GM18511 (cell line): ENCODE measurements around the gene CERK.
A peak's percentile ranks its signal among the peaks of the same experiment; 100 is the strongest.

Source experiments
- ATAC-seq: cut with Tn5 transposase; IDR thresholded peaks from one replicate; pipeline ENCODE4 v1.9.1; 2021; ENCODE audit warnings: mild to moderate bottlenecking, moderate library complexity; ENCODE audit not compliant: unreplicated experiment

The CERK gene

DNA sequence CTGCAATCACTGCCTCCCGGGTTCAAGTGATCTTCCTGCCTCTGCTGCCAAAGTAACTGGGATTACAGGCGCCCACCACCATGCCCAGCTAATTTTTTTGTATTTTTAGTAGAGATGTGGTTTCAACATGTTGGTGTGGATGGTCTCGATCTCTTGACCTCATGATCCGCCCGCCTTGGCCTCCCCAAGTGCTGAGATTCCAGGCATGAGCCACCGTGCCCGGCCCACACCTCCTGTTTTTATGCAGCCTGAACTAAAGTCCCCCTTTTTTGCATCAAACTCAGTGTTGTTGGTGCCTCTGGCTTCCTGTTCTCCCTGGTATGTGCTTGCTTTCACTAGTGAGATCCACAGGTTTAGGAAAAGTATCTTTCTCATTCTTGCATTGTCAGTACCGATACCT is 28.6 kb upstream of the CERK start:
- no peak for ATAC-seq

DNA sequence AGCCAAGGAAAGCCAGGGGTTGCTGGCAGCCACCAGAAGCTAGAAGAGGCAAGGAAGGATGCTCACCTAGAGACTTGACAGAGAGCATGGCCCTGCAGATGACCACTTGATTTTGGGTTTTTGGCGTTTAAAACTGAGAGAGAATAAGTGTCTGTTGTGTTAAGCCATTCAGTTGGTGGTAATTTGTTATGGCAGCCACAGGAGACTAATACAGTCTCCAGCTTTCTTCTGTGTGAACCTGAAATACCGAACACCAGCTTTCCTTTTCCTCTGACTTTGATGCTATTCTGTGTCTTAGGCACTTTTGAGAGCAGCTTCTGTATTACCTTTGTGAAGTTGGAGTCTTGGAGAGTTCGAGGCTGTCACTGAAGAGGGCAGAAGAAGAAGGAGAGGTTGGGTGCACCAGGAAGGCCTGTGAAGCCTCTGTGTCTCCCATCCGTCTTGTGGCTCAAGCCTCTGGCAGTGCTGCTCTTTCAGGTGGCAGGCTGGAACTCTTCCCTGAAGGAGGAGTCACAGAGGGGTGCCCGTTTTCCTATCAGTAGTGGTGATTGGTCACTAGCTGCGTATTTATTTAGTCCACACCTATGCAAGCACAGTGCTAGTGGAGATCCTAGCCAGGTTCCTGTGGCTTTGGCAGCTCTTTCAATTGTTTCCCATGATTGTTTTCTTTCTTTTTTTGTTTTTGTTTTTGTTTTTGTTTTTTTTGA is 26.9 kb upstream of the CERK start:
- no peak for ATAC-seq

DNA sequence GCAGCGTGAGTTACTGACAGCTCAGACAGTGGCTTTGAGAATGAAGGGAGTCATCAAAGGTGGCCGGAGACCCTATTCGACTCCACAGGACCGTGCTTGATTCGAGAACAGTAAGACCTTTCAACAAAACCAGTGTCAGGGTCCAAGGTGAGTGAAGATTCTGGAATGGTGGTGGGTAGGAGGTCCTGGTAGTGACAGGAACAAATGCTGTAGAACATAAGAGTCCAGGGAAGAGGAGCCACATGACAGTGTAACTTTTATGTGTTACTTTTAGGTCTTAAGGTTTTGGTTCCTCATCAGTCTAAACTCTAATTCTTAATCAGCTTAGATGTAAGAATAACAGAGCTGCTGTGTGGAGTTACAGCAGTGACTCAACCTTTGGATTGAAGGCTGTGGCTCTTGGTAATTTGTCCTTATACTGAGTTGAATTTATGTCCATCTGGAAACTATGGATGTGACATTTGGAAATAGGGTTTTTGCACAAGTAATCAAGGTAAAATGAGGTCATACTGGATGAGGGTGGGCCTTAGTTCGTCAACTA is 26.2 kb upstream of the CERK start:
- no peak for ATAC-seq

DNA sequence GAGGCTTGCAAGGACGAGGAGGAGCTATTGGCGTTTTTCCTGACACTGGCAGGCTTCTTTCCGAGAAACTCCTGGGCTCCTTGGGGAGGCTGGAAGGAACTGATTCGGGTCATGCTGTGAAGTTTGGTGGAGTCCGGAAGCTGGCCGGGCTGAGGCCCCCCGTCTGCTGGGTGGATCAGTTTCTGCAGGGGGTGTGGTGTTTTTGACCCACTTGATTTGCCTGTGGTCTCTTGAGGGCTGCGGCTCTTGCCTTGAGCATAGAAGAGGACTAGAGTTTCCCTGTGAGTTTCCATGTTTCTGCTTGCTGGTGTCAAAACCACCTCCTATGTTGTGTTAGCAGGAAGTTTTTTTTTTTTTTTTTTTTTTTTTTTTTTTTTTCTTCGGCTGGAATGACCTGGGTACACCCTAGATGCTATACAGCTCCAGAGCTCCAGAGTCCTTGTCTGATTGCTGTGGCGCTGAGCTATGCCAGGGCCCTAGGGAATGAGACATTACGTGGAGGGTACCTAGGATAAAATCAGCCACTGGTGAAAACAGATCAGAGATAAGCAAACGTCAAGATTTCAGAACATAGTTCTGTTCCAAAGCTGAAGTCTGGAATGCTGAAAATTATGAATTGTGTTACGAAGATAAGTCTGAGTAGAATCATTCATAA is 25.1 kb upstream of the CERK start:
- peak; percentile 67 for ATAC-seq

DNA sequence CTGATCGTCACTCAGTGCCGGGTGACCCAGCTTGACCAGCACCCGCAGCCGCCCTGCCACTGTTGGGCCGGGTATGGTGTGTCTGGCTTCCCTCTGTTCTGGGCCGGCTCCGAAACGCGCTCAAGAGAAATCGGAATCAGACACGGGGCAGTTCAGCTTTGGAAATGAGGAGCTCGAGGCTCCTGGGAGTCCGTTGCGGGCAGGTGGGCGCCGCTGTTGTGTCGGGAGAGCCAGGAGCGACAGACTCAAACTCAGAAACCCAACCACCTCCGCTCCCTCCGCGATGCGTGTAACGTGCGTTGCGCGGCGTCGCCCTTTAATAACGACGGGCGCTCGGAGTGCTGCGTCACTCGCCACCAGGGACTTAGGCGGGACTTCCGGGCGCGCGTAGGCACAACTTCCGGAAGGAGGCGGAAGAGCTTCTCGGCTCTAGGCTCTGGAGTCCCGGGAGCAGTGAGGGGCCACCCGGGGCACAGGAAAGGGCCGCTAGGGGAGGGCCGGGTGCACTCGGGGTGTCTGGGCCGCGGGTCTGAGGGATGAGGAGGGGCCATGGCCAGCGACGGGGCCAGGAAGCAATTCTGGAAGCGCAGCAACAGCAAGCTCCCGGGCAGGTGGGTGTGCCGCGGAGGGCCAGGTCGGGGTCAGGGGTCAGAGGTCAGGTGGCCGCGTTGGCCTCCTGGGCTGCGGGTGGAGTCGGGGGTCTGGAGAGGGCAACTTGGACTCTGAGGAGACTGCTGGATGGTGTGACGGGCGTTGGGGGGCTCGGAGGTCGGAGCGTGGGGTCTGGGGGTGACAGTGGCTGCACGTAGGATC is 24.4 kb upstream of the CERK start, which contains the start of gene TBC1D22A:
TSS of gene TBC1D22A (plus strand) at position 413 of the 813 bp plus-strand sequence. CDS start at position 550, 137 bp downstream.
- ATAC-seq = peak; percentile 83

DNA sequence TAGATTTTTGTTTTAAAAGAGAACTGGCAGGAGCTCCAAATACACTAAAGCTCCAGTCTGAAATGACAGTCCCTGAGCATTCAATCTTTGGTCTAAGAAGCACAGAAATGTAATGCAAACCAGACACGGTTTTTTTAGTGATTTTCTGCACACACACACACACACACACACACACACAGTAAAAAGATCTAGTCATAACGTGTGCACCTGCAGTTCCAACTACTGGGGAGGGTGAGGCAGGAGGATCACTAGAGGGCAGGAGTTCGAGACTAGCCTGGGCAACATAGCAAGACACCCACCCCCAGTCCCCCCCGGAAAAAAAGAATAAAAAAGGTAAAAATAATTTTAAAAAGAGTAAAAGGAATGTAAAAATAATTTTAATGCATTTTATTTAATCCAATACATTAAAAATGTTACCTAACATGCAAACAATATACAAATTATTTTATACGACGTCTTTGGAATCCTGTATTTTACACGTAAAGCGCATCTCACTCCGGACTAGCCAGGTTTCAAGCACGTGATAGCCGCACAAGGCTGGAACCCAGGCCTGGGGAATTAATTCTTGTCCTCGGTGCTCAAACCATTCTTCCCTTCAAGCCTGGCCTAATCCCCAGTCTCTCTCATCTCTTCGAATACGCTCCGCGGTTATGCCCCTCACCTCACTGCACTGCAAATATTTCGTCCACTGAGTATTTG is 23.6 kb upstream of the CERK start:
- no peak for ATAC-seq

DNA sequence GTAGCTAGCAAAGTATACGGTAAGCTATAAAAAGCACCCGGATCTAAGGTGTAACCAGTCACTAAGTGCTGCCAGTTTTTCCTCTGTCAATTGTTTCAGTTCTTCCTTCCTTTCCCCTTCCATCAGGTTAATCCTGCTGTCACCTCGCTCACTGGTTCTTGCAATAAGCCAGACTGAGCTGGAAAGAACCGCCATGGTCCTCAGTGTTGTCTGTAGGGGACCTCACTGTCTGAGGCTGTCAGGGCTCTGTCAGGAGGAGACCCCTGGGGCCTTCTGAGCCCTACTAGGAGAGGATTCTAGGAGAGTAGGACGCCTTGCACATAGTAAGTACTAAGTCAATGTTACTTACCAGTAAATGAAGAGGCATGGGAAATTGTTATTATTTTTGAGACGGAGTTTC is 23.0 kb upstream of the CERK start:
- ATAC-seq = no peak

DNA sequence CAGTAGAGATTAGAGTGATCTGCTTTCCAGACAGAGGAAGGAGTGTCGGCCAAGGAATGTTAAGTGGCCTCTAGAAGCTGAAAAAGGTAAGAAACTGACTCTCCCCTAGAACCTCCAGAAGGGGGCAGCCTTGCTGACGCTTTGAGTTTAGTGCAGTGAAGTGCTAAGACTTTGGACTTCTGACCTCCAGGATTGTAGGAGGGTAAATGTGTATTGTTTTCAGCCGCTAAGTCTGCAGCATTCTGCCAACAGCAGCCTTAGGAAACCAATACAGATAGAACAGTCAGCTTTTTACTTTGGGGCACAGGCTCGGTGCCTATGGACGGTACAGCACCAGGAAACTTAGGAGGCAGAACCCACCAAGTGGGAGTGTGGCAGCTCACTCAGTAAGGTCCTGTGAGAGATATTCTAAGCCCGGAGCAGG is 20.8 kb upstream of the CERK start:
- ATAC-seq = no peak

DNA sequence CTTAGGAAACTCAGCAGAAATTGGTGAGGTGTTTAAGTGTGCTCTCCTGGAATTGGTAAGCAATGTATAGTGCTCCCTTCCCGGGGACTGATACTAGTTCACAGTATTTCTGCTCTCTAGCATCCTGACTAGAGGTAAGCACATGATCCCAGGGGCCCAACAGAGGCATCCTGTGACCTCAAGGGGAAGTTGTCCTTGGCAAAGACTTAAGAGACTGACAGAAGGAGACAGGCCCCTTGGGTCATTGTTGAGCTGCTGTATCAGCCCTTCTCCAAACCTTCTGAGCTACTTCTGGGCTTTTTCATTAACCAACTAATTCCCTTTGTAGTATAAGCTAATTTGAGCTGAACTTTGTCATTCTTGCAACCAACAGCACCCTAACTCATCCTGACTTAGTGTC is 20.1 kb upstream of the CERK start:
- ATAC-seq = no peak

DNA sequence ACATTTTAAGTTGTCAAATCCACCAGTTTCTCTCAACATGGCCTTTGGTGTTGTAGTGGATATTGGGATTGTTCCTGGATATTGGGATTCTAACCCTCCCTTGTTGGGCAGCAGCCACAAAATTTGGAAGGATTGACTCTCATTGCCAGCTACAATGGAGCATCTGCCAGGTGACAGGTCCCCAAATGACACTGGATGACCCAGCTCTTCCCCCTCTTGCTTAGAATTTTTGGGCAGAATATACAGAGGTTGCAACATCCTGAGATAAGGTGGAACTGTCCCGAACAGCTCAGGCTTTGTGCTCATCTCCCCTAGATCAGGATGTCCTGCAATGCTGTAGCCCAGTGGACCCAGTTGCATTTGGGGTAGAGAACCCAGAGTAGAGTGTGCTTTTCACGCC is 19.1 kb upstream of the CERK start:
- no peak for ATAC-seq

DNA sequence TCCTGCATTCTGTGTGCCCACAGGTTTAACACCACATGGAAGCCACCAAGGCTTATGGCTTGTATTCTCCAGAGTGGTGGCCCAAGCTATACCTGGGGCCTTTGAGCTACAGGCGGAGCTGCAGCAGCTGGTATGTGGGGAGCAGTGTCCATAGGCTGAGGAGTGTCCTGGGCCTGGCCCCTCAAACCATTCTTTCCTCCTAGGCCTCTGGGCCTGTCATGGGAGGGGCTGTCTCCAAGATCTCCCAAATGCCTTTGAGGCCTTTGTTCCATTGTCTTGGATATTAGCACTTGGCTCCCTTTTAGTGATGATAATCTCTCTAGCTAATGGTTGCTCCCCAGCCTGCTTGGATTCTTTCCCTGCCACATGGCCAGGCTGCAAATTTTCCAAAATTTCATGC is 18.0 kb upstream of the CERK start:
- no peak for ATAC-seq

DNA sequence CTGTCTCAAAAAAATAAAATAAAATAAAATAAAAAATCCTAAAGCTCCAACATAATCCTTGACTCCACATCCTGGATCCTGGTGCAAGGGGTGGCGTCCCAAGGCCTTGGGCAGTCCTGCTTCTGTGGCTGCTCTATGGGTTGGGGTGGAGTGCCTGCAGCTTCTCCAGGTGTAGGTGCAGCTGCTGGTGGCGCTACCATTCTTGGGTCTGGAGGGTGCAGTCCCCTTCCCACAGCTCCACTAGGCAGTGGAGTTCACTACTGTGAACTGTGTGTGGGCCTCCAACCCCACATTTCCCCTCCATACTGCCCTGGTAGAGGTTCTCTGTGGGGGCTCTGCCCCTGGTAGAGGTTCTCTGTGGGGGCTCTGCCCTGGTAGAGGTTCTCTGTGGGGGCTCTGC is 17.5 kb upstream of the CERK start:
- ATAC-seq = no peak

DNA sequence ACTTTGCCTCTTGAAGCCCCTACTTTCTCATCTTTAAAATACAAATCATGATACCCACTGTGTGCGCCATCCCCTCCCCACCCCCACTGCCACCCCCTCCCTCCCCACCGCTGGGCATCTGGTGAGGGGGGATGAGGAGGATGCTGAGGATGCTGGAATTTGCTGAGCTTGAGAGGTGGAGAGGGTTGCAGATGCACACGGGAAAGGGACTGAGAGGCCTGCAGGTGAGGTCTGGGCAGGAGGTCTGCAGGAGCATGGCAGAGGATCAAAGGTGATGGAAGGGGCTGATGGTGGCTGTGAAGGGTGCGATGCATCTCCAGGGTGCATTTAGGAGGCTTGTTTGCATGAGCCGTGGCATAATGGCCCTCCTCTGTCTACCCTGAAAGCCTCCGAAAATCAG is 16.8 kb upstream of the CERK start:
- ATAC-seq = no peak

DNA sequence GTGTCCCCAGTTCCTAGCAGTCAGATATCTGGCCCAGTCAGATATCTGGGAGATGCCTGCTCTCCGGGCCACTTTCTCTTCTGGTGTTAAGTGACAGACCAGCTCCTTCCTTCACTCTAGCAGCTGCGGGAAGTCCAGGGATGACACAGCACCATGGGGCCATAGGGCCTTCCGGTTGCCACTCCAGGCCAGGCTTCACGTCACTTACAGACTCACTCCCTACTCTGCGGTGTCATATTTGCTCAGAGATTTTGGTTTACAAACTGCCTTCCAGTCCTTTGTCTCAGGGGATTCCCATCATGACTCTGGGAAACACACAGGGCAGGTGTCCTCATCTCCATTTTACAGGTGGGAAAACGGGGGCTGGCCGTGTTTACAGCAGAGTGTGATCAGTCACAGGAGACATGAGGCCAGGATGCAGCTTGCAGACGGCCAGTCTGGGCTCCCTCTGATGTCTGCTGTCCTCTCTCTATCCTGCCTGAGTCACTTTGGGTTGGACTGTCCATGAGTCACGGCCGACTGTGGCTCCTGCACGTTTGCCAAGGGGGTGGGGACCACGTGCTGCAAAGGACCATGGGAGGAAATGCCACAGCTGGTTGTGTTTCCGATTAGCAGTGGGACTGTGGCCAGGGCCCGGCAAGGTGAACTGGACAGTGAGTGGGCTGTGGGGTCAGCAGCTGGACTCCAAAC is 16.2 kb upstream of the CERK start:
- ATAC-seq = no peak

DNA sequence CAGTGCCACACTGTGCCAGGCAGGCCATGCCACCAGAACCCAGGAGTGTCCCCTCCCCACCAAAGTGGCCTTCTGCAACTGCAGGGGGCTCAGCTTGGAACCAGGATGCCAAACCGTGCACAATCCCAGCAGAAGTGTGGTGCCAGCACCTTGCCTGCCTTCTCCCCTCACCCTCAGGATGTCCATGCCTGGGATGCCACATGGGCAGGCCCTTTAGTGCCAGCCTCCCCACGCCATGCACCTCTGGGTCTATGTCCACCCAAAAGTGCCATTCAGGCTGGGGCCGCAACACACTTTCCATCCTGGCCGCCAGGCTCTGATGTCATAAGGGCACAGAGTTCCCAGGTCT is 15.7 kb upstream of the CERK start:
- no peak for ATAC-seq

DNA sequence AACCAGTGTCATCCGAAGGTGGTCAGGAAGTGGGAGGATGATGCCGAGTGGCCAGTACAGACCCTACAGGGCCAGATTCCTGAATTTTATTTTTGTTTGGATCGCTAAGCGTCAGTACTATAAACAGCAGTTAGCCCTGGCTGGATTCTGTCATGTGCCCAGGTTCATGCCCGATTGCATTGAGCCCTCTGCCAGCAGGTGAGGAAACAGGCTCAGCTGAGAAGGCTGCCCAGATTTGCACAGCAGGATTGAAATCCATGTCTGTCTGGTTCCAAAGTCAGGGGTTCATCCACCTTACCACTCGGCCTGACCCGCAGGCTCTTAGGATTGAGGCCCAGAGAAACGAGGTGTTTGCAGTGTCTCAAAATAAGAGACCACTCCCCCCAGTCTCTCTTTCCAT is 15.3 kb upstream of the CERK start:
- no peak for ATAC-seq

DNA sequence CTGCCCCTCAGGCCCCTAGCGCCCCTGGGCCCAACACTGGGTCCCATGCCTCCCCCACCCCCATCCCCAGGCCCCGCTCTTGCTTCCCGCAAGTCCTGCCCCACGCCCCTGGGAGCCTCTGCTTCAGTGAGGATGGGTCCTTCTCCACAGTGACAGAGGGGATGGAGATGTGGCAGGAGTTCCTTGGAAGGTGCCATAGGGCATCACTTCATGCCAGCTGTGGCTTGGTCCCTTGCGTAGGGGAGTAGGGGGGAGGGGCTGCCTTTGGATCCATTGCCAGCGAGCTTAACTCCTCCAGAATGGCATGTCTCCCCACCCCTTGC is 14.9 kb upstream of the CERK start:
- ATAC-seq = no peak

DNA sequence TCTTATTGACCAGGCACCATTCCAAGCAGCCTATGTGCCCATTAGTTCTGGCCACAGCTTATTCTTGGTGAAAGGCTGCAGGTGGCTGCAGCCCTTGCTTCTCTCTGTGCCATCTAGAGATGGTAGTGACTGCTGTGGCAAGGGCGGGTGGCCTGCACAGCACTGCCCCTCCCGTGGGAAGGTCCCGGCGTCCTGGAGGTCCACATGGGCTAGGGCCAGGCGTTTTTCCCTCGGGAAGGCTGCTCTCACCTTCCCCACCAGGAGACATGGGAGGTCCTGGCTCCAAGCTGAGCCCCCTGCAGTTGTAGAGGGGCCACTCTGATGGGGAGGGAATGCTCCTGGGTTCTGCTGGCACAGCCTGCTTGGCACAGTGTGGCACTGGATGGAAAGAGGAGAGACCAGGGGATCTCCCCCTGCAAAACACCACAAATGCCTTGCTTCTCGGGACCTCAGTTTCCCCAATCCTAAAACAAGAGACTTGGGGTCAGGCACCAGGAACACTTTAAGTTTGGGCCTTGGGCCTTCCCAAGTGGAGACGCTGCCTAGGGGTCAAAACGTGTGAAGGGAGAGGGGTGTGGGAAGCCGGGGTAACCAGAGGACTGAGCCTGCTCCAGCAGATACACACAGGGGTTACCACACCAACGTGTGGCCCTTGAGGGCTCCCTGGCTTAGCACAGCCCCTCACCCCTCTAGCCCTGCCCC is 14.4 kb upstream of the CERK start:
- no peak for ATAC-seq

DNA sequence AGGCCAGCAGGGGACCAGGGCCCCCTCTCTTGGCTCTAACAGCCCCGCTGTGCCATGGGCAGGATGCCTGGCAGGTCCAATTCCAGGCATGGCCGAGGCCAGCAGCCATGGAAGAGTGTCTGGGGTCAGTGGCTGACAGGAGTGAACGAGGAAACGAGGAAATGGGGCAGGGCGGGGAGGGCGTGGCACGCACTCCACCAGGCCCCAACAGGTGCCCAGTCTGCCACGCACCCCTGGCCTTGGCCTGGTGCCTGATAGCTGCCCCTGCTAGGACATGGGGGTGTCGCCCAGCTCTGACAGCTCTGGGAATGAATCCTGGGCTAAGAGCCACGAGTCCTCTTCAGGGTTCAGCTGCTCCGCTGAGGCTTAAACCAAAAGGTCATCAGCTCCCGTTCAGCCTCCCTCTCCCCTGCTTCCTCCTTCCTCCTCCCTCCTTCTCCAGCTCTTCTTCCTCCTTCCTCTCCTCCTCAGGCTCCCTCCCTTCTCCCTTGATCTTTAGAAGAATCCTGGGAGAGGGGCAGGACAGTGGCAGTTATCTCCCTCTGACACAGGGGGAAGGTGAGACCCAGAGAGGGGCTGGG is 12.9 kb upstream of the CERK start:
- ATAC-seq = no peak

DNA sequence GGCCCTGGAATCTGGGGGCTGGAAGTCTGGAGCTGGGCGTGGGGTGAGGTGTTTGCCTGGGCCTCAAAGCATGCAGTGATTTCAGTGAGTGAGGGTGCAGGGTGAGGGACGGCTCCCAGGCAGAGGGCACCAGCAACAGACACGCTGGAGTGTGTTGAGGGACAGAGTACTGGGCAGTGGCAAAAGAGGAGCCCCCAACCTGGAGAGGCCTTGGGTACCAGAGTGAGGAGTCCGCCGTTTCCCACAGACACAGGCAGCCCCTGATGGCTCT is 12.4 kb upstream of the CERK start:
- ATAC-seq = no peak
